Activated CD4-positive, CD25-positive, alpha-beta regulatory T cell treated with anti-CD3 and anti-CD28 coated beads, Interleukin-2, amount 50 U/mL, for 16 hours (primary cell): ENCODE measurements around the gene BRPF3.
"Not testable (repeated sequence)": the region's sequence is repeated elsewhere in the genome, so short reads cannot be mapped to it uniquely, and the experiment has no call there.

ENCODE experiments used
- DNase-seq: peaks from one replicate; pipeline ENCODE4 v3.0.0-alpha.2; 2020; ENCODE audit warnings: low read depth, low spot score

BRPF3 gene

DNA sequence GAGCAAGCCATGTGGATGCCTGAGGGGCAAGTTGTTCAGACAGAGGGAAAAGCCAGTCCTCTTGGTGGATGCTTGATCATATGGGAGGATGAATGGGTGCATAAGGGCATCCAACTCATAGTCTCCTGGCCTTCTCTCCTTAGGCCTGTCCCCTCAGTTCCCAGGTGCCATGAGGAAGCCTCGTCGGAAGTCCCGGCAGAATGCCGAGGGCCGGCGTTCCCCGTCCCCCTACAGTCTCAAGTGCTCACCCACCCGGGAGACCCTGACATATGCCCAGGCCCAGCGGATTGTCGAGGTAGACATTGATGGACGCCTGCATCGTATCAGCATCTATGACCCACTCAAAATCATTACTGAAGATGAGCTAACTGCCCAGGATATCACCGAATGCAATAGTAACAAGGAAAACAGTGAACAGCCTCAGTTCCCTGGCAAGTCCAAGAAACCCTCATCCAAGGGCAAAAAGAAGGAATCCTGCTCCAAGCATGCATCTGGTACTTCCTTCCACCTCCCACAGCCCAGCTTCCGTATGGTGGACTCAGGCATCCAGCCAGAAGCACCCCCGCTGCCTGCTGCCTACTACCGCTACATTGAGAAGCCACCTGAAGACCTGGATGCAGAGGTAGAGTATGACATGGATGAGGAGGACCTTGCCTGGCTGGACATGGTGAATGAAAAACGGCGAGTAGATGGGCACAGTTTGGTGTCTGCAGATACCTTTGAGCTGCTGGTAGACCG is 3.8 kb downstream of the BRPF3 start:
- no peak for DNase-seq

DNA sequence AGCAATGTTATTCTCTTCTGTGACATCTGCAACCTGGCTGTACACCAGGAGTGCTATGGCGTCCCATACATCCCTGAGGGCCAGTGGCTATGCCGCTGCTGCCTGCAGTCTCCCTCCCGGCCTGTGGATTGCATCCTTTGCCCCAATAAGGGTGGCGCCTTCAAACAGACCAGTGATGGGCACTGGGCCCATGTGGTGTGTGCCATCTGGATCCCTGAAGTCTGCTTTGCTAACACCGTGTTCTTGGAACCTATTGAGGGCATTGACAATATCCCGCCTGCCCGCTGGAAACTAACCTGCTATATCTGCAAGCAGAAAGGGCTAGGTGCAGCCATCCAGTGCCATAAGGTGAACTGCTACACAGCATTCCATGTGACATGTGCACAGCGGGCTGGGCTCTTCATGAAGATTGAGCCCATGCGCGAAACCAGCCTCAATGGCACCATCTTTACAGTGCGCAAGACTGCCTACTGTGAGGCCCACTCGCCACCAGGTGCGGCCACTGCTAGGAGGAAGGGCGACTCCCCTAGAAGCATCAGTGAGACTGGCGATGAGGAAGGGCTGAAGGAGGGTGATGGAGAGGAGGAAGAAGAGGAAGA is 4.6 kb downstream of the BRPF3 start:
- no peak for DNase-seq

DNA sequence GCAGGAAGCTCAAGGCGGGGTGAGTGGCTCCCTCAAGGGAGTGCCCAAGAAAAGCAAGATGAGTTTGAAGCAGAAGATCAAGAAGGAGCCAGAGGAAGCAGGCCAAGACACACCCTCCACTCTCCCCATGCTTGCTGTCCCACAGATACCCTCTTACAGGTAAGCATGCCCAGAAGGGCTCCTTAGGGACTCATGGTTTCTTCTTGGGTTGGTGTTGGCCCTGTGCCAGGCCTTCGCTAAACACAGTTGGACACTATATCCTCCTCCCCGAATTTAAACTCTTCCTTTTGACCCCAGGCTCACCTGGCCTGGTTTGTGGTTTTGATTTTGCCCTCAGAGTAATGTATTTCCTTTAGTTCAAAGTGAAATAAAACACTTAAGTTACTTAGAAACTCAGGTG is 5.1 kb downstream of the BRPF3 start:
- no peak for DNase-seq

DNA sequence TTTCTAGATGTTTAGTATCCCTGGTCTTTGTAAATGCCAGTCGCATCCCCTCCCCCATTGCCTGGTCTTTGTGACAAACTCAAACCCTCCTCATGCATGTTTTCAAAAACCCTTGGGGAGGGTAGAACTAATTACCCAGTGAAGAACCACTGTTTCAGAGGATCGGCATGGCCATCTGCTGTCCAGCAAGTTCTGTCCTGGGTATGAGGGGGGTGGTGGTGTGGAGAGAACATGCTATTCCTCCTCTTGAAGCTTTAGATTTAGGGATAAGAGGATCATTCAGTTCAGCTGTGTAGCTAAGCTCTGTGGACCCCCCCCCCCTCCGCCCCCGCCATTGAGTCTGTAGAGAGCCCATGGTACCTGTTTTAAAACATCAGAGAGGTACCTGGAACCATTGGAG is 5.6 kb downstream of the BRPF3 start:
- no peak for DNase-seq

DNA sequence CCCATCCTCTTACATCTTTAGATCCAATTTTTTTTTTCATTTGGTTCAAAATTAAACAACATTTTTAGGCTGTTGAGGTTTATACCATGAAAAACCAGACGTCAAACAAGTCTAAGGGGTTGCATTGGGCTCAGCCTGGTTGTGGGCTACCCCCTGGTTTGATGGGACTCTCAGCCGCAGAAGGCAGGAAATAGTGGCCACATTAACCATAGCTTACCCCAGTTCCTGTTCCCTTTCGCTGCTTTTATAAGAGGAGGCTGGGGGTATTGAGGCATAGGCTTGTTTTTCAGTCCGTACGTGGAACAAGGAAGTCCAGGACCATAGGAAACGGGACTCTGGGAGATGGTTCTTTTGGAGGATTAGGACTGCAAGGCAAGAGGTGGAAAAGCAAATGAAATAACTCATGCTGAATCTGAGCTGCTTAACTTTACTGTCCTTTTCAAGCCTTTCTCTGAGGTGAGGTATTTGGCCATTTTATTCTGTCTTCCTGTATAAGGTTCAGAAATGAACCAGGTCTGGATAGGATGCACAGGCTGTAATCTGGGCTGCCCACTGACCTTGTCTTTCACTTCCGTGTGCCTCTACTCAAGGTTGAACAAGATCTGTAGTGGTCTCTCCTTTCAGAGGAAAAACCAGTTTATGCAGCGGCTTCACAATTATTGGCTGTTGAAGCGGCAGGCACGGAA is 7.7 kb downstream of the BRPF3 start:
- no peak for DNase-seq

GRCh38 chr6:36207155-36207554 is 10.6 kb downstream of the BRPF3 start:
- no peak for DNase-seq

- DNase-seq, result no peak
Observed at GRCh38 chr6:36209606-36210005, 13.1 kb downstream of the BRPF3 start.

DNA sequence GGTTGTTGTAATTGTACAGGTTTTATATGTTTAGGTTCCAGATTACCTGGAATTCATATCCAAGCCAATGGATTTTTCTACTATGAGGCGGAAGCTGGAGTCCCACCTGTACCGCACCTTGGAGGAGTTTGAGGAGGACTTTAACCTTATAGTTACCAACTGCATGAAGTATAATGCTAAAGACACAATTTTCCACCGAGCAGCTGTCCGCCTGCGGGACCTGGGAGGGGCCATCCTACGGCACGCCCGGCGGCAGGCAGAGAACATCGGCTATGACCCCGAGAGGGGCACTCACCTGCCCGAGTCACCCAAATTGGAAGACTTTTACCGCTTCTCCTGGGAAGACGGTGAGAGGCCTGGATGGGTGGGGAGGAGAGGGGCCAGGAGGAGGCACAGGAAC is 13.6 kb downstream of the BRPF3 start:
- DNase-seq, result no peak

- DNase-seq, result no peak
Observed at GRCh38 chr6:36210886-36211595, 14.5 kb downstream of the BRPF3 start.

DNA sequence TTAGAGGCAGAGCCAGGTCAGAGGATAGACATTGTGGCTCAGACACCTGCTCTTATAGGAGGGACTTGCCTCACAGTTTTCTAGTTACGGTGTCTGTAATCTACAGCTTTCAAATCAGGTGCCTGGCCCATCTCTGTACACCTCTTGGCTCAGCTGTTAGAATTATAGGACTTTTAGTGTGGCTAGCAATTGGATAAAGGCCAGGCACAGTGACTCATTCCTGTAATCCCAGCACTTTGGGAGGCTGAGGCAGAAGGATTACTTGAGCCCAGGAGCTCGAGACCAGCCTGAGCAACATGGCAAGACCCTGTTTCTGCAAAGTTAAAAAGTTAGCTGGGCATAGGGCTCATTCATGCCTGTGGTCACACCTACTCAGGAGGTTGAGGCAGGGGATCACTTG is 20.0 kb downstream of the BRPF3 start:
- DNase-seq, result no peak

- no peak for DNase-seq
Observed at GRCh38 chr6:36217188-36217587, 20.6 kb downstream of the BRPF3 start.

GRCh38 chr6:36217946-36218345 is 21.4 kb downstream of the BRPF3 start:
- DNase-seq, result no peak

DNA sequence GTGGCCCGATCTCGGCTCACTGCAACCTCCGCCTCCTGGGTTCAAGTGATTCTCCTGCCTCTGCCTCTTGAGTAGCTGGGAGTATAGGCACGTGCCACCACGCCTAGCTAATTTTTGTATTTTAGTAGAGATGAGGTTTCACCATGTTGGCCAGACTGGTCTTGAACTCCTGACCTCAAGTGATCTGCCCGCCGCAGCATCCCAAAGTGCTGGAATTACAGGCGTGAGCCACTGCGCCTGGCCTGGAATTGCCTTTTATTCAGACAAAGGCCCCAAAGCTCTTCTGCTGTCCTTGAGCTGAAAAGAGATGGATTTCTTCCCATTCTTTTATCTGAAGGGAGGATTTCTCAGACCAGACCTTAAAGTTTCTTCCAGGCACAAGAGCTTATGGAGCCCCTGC is 22.0 kb downstream of the BRPF3 start:
- not testable (repeated sequence) for DNase-seq

GRCh38 chr6:36219081-36219480 is 22.5 kb downstream of the BRPF3 start:
- no peak for DNase-seq

DNA sequence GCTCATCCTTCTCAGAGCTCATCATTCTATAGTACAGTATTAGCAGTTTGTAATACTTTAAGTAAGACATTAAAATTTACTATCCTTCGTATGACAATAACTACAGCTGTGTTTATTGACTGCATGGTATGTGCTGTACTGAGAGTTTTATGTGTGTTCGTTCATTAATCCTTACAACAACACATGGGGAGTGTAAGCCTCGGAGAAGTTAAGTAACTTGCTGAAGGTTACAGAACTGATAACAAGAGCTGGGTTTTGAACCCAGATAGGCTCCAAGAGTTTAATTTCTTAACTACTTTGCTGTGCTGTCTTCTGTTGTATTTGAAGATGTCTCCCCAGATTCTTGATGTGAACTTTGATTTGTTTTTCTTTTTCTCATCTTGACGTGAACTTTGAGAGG is 23.7 kb downstream of the BRPF3 start:
- no peak for DNase-seq

DNA sequence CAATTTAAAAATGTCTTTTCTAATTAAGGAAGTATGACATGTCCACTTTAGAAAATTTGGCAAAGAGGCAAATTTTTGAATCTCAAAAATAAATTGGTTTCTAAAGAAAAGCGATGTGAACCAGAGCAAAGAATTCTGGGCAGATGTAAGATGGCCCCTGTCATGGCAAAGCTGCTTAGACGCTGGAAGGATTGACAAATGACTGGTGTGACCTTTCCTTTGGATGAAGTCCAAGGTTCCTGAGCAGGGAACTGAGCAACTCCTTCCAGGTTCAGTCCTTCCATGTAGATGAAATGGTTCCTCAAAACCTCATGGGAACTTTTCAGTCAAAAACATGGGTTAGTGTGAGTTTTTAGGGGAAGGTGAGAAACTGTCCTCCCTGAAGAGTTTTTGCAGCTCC is 25.1 kb downstream of the BRPF3 start:
- DNase-seq, result no peak

GRCh38 chr6:36222924-36223323 is 26.4 kb downstream of the BRPF3 start:
- no peak for DNase-seq

DNA sequence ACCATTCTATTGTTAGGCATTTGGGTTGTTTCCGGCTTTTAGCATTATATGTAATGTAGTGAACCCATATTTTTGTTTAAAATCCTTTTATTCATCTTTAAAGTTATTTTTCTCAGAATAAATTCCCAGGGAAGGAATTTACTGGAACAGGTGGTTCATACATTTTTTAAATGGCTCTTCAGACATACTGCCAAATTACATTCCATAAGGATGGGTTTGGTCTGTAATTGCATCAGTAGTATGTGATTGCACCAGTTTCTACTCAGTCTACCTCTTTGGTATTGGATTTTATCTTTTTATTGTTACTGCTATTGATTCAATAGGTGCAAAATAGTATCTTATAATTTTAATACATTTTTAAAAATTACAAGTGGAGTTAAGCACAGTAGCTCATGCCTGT is 27.2 kb downstream of the BRPF3 start:
- DNase-seq, result no peak

GRCh38 chr6:36224918-36225461 is 28.4 kb downstream of the BRPF3 start:
- DNase-seq, result no peak

GRCh38 chr6:36226438-36227047 is 30.0 kb downstream of the BRPF3 start:
- DNase-seq, result no peak

DNA sequence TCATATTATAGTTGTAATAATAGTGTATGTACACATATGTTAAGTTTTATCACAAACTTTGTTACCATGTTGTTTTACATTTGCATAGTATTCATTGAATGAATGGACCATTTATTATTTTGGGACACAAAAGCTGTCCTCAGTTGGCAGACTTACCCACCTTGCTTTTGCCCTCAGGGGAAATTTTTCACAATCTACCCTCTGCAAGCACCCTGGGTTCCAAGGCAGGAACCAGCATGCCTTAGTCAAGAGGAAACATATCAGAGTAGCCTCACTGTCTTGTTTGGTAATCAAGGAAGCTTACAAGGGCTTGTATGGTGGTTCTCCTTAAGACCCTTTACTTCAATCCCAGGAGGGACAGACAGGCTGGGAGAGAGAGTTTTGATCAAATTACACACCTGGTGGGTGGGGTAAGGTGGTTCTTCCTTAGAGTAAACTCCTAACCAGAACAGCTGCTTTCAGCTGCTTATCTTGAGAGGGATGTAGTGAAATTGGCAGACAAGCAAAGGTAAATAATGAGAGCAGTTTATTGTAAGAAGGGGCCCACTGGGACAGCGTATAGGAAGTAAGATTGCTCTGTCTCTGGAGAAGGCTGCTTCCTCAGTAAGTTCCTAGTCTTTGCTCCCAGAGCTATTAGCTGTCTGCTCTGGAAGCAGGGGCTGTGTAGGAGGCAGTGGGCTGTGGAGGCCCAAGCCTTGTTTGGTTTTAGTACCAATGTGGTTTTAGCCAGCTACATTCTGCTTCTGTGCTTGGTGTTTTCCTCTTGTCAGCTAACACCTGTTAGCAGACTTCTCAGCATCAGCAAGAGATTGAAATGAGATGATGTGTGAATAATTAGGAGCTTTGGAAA is 31.1 kb downstream of the BRPF3 start:
- no peak for DNase-seq
